Measurements from ENCODE around the gene MTR.
"Not testable (repeated sequence)": the region's sequence is repeated elsewhere in the genome, so short reads cannot be mapped to it uniquely, and the experiment has no call there.

MTR gene

GRCh38 chr1:236904892-236905741, 110.0 kb downstream of the MTR start:
- Histone ChIP-seq H3K27me3 (ENCODE audit: insufficient read depth, low read depth) (no peaks in the 10 kb centered on the region), H2AFZ (ENCODE audit: low read depth) (no peak overlapping the region), H3K4me3 (IDR thresholded peaks at IDR 0.05; ENCODE audit: insufficient read depth, low read depth, low read length) (no peak overlapping the region), H3K27ac (no peak overlapping the region), H3K4me2 (no peak overlapping the region), H3K79me2 (ENCODE audit: insufficient read depth, low read depth) (no peaks in the 10 kb centered on the region), H3K36me3 (ENCODE audit: insufficient read depth) (no peaks in the 10 kb centered on the region), H3K4me1 (ENCODE audit: low read depth, poor library complexity, severe bottlenecking) (no peaks in the 10 kb centered on the region), H4K20me1 (ENCODE audit: insufficient read depth) (no peaks in the 10 kb centered on the region), H3K9ac (no peak overlapping the region)
- no peak for TF ChIP-seq CTCF (conservative IDR thresholded peaks at IDR 0.05; ENCODE audit: low read depth, low read length)

- H3K4me1 ChIP-seq (ENCODE audit: low read depth, poor library complexity, severe bottlenecking) = no peaks in the 10 kb centered on the region
- H3K27ac ChIP-seq = no peak overlapping the region
- no peak overlapping the region for H2AFZ ChIP-seq (ENCODE audit: low read depth)
- no peaks in the 10 kb centered on the region for H3K36me3 ChIP-seq (ENCODE audit: insufficient read depth)
- no peaks in the 10 kb centered on the region for H3K79me2 ChIP-seq (ENCODE audit: insufficient read depth, low read depth)
- no peaks in the 10 kb centered on the region for H4K20me1 ChIP-seq (ENCODE audit: insufficient read depth)
- TF ChIP-seq CTCF (conservative IDR thresholded peaks at IDR 0.05; ENCODE audit: low read depth, low read length) = no peak
- H3K27me3 ChIP-seq (ENCODE audit: insufficient read depth, low read depth) = no peaks in the 10 kb centered on the region
- H3K4me3 ChIP-seq (IDR thresholded peaks at IDR 0.05; ENCODE audit: insufficient read depth, low read depth, low read length) = no peak overlapping the region
- H3K9ac ChIP-seq = no peak overlapping the region
- H3K4me2 ChIP-seq = no peak overlapping the region
These were observed 112.1 kb downstream of the MTR start for GRCh38 chr1:236907205-236907604.

- H3K4me2 ChIP-seq = no peak overlapping the region
- no peak overlapping the region for H2AFZ ChIP-seq (ENCODE audit: low read depth)
- H3K36me3 ChIP-seq (ENCODE audit: insufficient read depth) = no peaks in the 10 kb centered on the region
- no peaks in the 10 kb centered on the region for H4K20me1 ChIP-seq (ENCODE audit: insufficient read depth)
- no peak overlapping the region for H3K9ac ChIP-seq
- no peak overlapping the region for H3K27ac ChIP-seq
- H3K4me3 ChIP-seq (IDR thresholded peaks at IDR 0.05; ENCODE audit: insufficient read depth, low read depth, low read length) = no peak overlapping the region
- H3K4me1 ChIP-seq (ENCODE audit: low read depth, poor library complexity, severe bottlenecking) = no peaks in the 10 kb centered on the region
- no peak for TF ChIP-seq CTCF (conservative IDR thresholded peaks at IDR 0.05; ENCODE audit: low read depth, low read length)
- H3K79me2 ChIP-seq (ENCODE audit: insufficient read depth, low read depth) = no peaks in the 10 kb centered on the region
- no peaks in the 10 kb centered on the region for H3K27me3 ChIP-seq (ENCODE audit: insufficient read depth, low read depth)
These were observed 113.6 kb downstream of the MTR start for GRCh38 chr1:236908669-236909068.

GRCh38 chr1:236911047-236911446, 116.0 kb downstream of the MTR start:
- not testable (repeated sequence) for H3K27ac ChIP-seq; H4K20me1 ChIP-seq (ENCODE audit: insufficient read depth); H3K4me2 ChIP-seq; H3K9ac ChIP-seq; H2AFZ ChIP-seq (ENCODE audit: low read depth); H3K27me3 ChIP-seq (ENCODE audit: insufficient read depth, low read depth); H3K4me1 ChIP-seq (ENCODE audit: low read depth, poor library complexity, severe bottlenecking); H3K4me3 ChIP-seq (IDR thresholded peaks at IDR 0.05; ENCODE audit: insufficient read depth, low read depth, low read length); H3K36me3 ChIP-seq (ENCODE audit: insufficient read depth); H3K79me2 ChIP-seq (ENCODE audit: insufficient read depth, low read depth)

GRCh38 chr1:236913371-236914037, 118.4 kb downstream of the MTR start:
- Histone ChIP-seq H3K4me3 (IDR thresholded peaks at IDR 0.05; ENCODE audit: insufficient read depth, low read depth, low read length) (no peak overlapping the region), H3K4me2 (no peak overlapping the region), H3K4me1 (ENCODE audit: low read depth, poor library complexity, severe bottlenecking) (no peaks in the 10 kb centered on the region), H3K27me3 (ENCODE audit: insufficient read depth, low read depth) (no peaks in the 10 kb centered on the region), H3K27ac (no peak overlapping the region), H3K9ac (no peak overlapping the region), H4K20me1 (ENCODE audit: insufficient read depth) (no peaks in the 10 kb centered on the region), H3K36me3 (ENCODE audit: insufficient read depth) (no peaks in the 10 kb centered on the region), H2AFZ (ENCODE audit: low read depth) (no peak overlapping the region), H3K79me2 (ENCODE audit: insufficient read depth, low read depth) (no peaks in the 10 kb centered on the region)
- no peak for TF ChIP-seq CTCF (conservative IDR thresholded peaks at IDR 0.05; ENCODE audit: low read depth, low read length)
